ENCODE results near the gene SPATA46.

SPATA46 gene

GRCh38 chr1:162327144-162327787, 49.4 kb downstream of the SPATA46 start:
- TF ChIP-seq, protein P1, sequence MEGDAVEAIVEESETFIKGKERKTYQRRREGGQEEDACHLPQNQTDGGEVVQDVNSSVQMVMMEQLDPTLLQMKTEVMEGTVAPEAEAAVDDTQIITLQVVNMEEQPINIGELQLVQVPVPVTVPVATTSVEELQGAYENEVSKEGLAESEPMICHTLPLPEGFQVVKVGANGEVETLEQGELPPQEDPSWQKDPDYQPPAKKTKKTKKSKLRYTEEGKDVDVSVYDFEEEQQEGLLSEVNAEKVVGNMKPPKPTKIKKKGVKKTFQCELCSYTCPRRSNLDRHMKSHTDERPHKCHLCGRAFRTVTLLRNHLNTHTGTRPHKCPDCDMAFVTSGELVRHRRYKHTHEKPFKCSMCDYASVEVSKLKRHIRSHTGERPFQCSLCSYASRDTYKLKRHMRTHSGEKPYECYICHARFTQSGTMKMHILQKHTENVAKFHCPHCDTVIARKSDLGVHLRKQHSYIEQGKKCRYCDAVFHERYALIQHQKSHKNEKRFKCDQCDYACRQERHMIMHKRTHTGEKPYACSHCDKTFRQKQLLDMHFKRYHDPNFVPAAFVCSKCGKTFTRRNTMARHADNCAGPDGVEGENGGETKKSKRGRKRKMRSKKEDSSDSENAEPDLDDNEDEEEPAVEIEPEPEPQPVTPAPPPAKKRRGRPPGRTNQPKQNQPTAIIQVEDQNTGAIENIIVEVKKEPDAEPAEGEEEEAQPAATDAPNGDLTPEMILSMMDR (IDR thresholded peaks at IDR 0.05), result no peak

GRCh38 chr1:162326559-162326958, 50.1 kb downstream of the SPATA46 start:
- TF ChIP-seq, protein P1 (IDR thresholded peaks at IDR 0.05), result no peak

DNA sequence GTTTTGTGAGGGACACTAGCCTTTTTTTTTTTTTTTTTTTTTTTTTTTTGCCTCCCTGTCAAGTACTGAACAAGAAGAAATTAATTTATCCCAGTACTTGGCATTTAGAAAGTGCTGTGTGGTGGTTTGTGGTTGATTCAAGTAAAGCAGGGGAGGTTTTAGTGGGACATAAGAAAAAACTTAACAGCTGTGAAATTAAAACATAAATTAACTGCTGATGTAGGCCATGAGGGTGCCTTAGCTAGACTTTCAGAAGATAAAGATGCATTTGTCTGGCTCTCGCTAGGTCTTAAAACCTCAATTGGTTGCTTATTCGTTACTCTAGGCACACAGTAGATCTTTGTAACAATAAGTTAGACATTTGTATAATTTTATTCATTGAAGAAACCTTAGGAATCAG, 52.3 kb downstream of the SPATA46 start:
- TF ChIP-seq, protein P1 (IDR thresholded peaks at IDR 0.05), result no peak

Measured in LNCAP (cell line).